T-helper 2 cell (primary cell): ENCODE data around the gene PACS2.
A peak's percentile ranks its signal among the peaks of the same experiment; 100 is the strongest.
"Not testable (repeated sequence)": the region's sequence is repeated elsewhere in the genome, so short reads cannot be mapped to it uniquely, and the experiment has no call there.

ENCODE experiments used
- DNase-seq, 5 experiments: peaks; one replicate each; pipeline versions ENCODE4 v3.0.0 to v3.0.0-alpha.2; 2012 to 2022

The PACS2 gene

DNA sequence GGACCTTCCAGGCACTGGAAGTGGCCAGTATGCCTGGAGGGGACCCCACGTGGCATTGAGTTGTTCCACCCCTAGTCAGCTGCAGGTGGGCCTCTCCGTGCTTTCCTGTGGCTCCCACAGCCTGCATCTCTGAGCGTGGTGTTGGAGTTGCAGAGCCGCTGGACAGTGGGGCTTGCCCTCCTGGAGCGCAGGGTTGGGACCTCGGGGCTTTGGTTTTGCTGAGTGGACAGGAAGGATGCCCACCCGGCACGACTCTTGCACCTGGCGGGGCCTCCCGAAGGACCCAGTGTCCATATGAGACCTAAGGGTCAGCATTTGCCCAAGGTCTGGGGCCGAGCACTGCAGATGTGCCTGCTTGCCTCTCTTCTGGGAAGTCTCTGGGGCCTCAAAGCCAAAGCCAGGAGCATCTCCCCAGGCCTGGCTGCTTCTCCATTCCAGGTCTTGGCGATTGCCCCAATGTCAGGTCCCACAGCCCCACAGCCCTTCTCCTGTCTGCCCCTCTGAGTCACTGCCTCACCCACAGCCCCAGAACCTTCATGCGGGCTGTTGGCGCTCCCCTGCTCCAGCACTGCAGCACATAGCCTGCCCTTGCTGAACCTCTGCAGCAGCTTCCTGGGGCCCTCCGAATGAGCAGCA, 1.5 kb downstream of the PACS2 start:
- no peak for DNase-seq

DNA sequence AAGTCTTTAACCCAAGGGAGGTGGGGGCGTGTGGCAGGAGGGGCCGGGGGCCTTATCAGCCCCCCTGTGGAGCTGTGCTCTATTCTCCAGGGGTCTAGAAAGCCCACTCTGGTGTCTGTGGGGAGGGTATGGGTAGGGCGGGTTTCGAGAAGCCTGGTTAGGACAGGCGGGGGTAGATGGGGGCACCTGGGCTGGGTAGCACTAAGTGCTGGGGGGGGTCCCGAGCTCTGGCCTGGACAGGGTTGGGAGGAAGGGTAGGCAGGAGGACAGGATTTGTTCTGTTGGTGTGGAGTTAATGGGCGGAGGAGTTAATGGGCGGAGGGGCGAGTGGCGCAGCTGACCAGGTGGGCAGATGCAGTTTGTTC, 2.0 kb downstream of the PACS2 start:
- no peak for DNase-seq

- DNase-seq, result no peak
Measured at GRCh38 chr14:105316968-105317510, 2.5 kb downstream of the PACS2 start.

- DNase-seq, result peak in 1 of 5 experiments; percentile 13
Measured at GRCh38 chr14:105317546-105317945, 3.0 kb downstream of the PACS2 start.

DNA sequence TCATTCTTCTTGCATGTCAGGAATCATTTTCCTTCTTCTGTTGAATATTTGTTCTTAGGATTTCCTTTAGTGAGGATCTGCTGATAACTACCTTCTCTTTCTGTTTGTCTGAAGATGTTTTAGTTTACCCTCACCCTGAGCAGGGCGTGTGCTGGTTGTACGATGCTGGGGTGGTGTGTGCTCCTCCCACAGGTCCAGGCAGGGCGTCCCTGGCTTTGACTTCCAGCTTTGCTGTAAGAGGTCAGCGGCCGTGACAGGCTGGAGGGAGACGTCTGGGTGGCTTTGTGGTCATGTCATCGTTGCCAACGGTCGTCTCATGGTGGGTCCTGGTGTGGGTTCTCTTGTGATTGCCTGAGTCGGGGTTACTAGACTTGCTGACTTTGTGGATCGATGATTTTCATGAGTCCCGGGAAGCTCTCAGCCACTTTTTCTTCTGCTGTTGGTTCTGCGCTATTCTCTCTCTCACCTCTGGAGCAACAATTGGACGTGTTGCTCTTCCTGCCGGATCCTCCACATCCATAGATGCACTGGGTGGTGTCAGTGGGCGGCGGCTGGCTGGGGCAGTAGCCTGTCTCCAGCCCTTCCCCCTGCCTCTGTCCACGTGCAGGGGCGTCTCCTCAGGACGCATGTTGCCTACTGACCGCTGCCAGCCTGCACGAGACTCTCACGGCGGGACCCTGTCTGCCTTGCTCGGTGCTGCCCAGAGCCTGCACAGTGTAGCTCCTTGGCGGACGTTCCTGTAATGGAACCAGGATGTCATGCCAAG, 8.4 kb downstream of the PACS2 start:
- DNase-seq, result no peak

GRCh38 chr14:105323663-105324062, 9.1 kb downstream of the PACS2 start:
- no peak for DNase-seq

DNA sequence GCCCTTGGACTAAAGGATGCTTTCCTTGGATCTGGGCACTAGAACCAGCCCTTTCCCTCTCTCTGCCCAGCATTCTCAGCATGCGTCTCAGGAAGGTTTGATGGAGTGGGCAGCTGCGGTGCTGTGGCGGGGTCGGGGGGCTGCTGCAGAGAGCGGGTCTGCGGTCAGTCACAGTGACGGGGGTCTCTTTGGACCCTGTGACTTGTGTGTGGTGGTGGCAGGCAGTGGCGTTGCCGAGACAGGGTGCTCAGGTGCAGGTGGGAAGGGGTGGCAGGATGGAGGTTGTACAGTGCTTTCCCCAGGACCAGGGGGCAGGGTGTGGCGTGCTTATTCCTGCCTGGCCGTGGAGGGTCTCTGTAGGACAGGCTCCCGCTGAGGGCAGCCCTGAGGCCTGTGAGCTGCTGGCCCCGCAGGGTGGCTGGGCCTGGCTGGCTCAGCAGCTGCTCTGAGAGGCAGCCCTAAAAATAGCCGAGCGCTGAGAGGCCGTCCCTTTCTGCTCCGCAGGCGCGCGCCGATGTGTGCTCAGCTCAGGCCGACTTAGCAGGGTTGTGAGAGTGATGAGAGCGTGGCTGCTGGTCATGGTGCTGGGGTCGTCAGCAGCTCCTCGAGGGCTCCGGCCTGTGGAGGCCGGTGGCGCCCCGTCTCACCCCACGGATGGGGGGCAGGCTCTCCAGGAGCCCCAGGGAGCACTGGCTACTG, 9.7 kb downstream of the PACS2 start:
- DNase-seq, result no peak

GRCh38 chr14:105324871-105325270, 10.3 kb downstream of the PACS2 start:
- no peak for DNase-seq

GRCh38 chr14:105325303-105325702, 10.8 kb downstream of the PACS2 start:
- DNase-seq, result no peak

GRCh38 chr14:105325716-105326567, 11.4 kb downstream of the PACS2 start:
- DNase-seq, result no peak

DNA sequence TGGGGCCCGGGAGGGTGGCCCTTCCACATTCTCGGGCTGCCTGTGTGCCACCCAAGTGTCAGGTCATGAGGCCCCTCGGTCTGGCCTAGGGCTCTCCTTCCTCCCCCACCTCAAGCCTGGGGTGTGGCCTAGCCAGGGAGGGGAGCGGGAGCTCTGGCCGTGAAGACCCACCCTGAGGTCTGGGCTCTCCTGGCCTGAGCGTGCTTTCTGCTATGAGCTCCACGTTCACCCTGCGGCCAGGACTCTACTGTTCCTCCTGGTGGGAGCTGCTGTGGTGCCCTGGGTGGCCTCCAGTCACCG, 12.0 kb downstream of the PACS2 start:
- no peak for DNase-seq

GRCh38 chr14:105326891-105327694, 12.5 kb downstream of the PACS2 start:
- DNase-seq, result no peak

DNA sequence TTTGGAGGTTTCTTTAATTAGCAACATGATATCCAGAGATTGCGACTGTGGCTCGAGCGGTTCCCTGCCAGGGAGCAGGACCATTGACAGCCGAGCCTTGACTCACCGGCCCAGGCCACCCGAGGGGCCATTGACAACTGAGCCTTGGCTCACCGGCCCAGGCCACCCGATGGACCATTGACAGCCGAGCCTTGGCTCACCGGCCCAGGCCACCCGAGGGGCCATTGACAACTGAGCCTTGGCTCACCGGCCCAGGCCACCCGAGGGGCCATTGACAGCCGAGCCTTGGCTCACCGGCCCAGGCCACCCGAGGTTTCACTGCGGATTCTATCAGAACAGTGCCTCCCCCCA, 13.1 kb downstream of the PACS2 start:
- not testable (repeated sequence) for DNase-seq

- no peak for DNase-seq
Measured at GRCh38 chr14:105328070-105328677, 13.6 kb downstream of the PACS2 start.

- DNase-seq, result no peak
Measured at GRCh38 chr14:105328678-105329390, 14.3 kb downstream of the PACS2 start.

DNA sequence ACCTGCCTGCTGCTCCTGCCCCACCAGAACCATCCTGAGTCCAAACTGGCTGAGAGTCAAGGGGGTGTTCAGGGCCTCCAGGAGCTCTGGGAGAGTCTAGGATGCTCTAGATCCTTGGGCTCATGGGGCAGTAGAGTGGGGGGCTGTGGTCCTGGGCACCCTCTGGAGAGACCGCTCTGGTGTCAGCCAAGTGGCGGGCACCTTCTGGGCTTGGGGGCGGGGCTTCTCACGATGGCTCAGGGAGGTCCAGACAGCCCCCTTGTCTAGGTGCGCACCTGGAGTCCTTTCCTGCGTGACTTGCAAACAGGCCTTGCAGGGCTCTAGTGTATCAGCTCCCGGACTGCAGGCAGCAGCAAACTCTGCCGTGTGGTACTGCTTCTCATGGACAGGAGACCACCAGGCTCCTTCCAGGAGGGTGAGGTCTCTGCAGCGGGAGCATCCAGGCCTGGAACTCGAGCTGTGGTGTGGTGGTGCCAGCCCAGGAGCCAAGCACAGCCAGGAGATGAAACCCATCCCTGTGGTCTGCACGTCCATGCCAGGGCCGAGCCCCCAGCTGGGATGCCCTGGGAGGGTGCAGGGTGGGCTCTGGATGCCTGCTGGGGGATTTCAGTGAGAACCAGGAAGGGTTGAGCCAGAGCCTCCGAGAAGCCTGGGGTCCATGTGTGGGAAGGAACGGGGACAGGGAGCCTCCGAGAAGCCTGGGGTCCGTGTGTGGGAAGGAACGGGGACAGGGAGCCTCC, 15.0 kb downstream of the PACS2 start:
- no peak for DNase-seq

- DNase-seq, result no peak
Measured at GRCh38 chr14:105330491-105330895, 15.9 kb downstream of the PACS2 start.

- no peak for DNase-seq
Measured at GRCh38 chr14:105331575-105332349, 17.2 kb downstream of the PACS2 start.

DNA sequence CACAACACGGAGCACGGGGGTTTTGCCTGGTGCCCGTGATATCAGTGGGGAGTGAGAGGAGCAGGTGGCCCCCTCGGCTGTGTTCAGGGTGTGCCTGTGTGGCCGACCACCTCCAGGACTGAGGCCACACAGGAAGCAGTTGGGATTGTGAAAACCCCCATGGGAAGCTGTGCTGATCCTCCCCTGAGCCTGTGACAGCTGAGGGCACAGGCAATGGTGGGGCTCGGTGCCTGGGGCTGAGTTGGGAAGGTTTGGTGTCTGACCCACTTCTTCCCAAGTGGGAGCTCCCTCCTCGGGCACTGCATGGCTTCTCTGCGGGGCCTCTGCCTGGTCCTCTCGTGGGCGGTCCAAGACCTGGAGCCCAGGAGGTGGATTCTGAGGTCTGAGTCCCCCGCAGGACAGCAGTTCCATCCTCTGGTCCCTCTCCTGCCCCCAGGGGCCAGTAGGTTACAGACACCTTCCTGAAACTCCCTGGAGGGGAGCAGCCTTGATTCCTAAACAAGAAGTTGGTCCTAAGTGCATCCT, 17.9 kb downstream of the PACS2 start:
- no peak for DNase-seq
